NCI-H146 treated with DMSO at 0.1 percent for 48 hours (cell line): ENCODE measurements around the gene DAB2IP.

Source experiments
- DNase-seq: peaks from one replicate; lab custom pipeline; 2025; ENCODE audit not compliant: unreplicated experiment; lab: John Stamatoyannopoulos, UW

Gene DAB2IP

GRCh38 chr9:121662359-121662758 lies 10.9 kb downstream of the DAB2IP start:
- no peak for DNase-seq

- DNase-seq = no peak
These were observed 11.6 kb downstream of the DAB2IP start for GRCh38 chr9:121662891-121663580.

GRCh38 chr9:121663591-121663990 lies 12.2 kb downstream of the DAB2IP start:
- DNase-seq = no peak

GRCh38 chr9:121666294-121666693 lies 14.9 kb downstream of the DAB2IP start:
- no peak for DNase-seq

- DNase-seq = no peak
These were observed 15.8 kb downstream of the DAB2IP start for GRCh38 chr9:121667214-121667613.

- no peak for DNase-seq
These were observed 16.5 kb downstream of the DAB2IP start for GRCh38 chr9:121667890-121668289.

GRCh38 chr9:121670431-121670830 lies 19.0 kb downstream of the DAB2IP start:
- no peak for DNase-seq

GRCh38 chr9:121671612-121672155 lies 20.2 kb downstream of the DAB2IP start:
- DNase-seq = no peak

GRCh38 chr9:121672213-121672612 lies 20.8 kb downstream of the DAB2IP start:
- no peak for DNase-seq

GRCh38 chr9:121672986-121673385 lies 21.6 kb downstream of the DAB2IP start:
- no peak for DNase-seq

GRCh38 chr9:121673576-121673975 lies 22.1 kb downstream of the DAB2IP start:
- no peak for DNase-seq

- DNase-seq = no peak
These were observed 22.6 kb downstream of the DAB2IP start for GRCh38 chr9:121674017-121674416.

GRCh38 chr9:121674952-121675351 lies 23.5 kb downstream of the DAB2IP start:
- DNase-seq = no peak

GRCh38 chr9:121675381-121675780 lies 23.9 kb downstream of the DAB2IP start:
- DNase-seq = no peak

GRCh38 chr9:121675969-121676822 lies 24.8 kb downstream of the DAB2IP start:
- no peak for DNase-seq

- no peak for DNase-seq
These were observed 25.5 kb downstream of the DAB2IP start for GRCh38 chr9:121676926-121677325.

GRCh38 chr9:121678501-121679022 lies 27.1 kb downstream of the DAB2IP start:
- DNase-seq = no peak

- DNase-seq = no peak
These were observed 28.6 kb downstream of the DAB2IP start for GRCh38 chr9:121679901-121680635.

GRCh38 chr9:121681404-121681803 lies 30.0 kb downstream of the DAB2IP start:
- no peak for DNase-seq

GRCh38 chr9:121682201-121682600 lies 30.8 kb downstream of the DAB2IP start:
- no peak for DNase-seq

- DNase-seq = no peak
These were observed 31.6 kb downstream of the DAB2IP start for GRCh38 chr9:121682926-121683515.
